ENCODE data around the gene MAP1LC3B2.

Gene MAP1LC3B2

DNA sequence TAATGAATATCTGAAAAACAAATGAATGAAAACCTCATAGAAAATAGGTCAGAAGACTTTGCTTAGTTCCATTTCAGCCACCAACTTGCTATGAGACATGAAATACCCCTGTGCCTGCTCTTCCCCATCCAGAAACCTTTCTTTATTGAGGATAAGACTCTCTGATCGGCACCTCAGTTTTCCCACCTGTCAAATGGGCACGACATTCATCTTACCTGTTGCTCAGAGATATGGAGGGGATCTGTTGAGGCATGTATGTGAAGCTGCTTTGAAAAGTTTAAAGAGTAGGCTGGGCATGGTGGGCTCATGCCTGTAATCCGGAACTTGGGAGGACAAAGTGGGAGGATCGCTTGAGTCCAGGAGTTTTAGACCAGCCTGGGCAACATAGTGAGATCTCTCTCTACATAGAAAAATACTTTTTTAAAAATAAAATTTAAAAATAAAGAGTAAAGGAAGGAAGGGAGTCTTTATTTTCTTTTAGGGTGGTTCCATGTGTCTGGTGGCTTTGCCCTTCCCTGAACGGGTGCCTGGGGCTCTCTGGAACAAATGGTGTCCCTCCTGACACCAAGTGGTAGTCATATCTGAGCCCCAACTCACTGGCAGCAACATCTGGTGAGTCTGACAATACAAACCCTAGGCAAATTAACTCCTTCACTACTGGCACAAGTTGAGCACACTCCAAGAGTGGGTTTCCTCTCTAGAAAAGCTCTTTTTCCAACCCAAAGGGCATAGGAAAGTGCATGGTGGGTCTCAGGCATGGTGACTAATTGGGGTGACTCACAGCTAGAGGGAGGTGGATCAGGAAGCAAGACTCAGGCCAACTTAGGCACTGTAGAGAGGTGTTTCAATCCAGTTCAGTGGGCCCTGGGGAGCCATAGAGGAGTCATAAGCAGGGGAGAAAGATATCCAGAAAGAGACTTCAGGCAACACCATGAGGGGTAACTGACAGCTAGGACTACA lies 42.1 kb downstream of the MAP1LC3B2 start:
- H3K79me2 ChIP-seq (ENCODE audit: insufficient read depth, low read length) = no peaks in the 10 kb centered on the region
- H3K4me2 ChIP-seq (ENCODE audit: low read depth, low read length, poor library complexity, severe bottlenecking) = peak overlapping the region; percentile 8
- no peaks in the 10 kb centered on the region for H3K27me3 ChIP-seq (ENCODE audit: insufficient read depth, low read length, poor library complexity, severe bottlenecking)
- H3K9me3 ChIP-seq (ENCODE audit: insufficient read depth, low read depth, low read length) = no peaks in the 10 kb centered on the region
- H3F3A ChIP-seq (ENCODE audit: low read depth) = no peaks in the 10 kb centered on the region
- H2AFZ ChIP-seq (ENCODE audit: low read length) = 0 out of 2 replicates have a peak overlapping the region, but pooled peaks have one; percentile 67
- H3K36me3 ChIP-seq (ENCODE audit: insufficient read depth, low read length) = no peaks in the 10 kb centered on the region
- peaks cover 25% of the 10 kb centered on the region for H3K4me1 ChIP-seq (ENCODE audit: insufficient read depth, low read length, poor library complexity, severe bottlenecking)
- no peaks in the 10 kb centered on the region for H3K9me2 ChIP-seq (replicated peaks; ENCODE audit: low read depth, low read length)
- peak overlapping the region; percentile 1 for H3K9ac ChIP-seq (ENCODE audit: low read depth, low read length, poor library complexity, severe bottlenecking)
- H3K4me3 ChIP-seq (ENCODE audit: low read length, poor library complexity, severe bottlenecking) = no peak overlapping the region
- TF ChIP-seq, protein P1, sequence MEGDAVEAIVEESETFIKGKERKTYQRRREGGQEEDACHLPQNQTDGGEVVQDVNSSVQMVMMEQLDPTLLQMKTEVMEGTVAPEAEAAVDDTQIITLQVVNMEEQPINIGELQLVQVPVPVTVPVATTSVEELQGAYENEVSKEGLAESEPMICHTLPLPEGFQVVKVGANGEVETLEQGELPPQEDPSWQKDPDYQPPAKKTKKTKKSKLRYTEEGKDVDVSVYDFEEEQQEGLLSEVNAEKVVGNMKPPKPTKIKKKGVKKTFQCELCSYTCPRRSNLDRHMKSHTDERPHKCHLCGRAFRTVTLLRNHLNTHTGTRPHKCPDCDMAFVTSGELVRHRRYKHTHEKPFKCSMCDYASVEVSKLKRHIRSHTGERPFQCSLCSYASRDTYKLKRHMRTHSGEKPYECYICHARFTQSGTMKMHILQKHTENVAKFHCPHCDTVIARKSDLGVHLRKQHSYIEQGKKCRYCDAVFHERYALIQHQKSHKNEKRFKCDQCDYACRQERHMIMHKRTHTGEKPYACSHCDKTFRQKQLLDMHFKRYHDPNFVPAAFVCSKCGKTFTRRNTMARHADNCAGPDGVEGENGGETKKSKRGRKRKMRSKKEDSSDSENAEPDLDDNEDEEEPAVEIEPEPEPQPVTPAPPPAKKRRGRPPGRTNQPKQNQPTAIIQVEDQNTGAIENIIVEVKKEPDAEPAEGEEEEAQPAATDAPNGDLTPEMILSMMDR (conservative IDR thresholded peaks at IDR 0.05; ENCODE audit: low read length) = no peak
- no peak for TF ChIP-seq EZH2phosphoT487 (IDR thresholded peaks at IDR 0.05; ENCODE audit: borderline replicate concordance)
- H4K20me1 ChIP-seq (ENCODE audit: insufficient read depth, low read length, poor library complexity, severe bottlenecking) = no peaks in the 10 kb centered on the region

DNA sequence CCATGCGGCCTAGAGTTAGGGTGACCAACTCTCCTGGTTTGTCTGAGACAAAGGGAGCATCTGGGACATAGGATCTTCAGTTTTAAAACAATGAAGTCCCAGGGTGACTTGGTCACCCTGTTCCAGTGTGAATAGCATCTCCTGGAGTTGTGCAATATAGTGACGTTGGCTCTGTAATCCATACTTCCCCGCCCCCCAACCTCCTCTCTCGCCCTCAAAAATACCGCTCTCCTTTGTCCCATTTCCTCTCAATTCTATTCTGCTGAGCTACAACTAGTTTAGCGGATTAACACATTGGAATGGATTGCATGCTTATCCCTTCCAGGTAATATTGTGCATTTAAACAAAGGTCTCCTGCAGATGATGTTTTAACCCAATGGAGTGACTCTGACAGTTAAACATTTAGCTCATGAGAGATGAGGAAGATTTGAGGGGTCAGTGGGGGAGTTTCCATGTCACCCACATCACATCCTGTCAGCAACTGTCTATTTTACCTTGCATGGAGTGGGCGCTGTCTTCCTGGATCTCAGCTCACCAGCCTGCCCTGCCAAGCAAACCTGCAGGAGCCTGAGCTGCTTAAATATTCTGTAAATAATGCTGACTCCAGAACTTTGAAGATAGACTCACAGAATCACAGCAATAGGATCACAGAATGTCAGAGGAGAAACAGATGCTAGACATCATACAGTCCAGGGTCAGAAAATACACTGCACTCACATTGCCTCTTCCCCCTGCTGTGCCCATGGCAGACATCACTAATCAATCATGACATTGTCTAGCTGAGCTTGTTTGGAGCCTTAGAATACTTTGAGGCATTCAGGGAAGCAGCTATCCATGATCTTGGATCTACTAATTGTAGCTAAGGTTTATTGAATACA lies 43.0 kb downstream of the MAP1LC3B2 start:
- Histone ChIP-seq H3K9me3 (ENCODE audit: insufficient read depth, low read depth, low read length) (no peaks in the 10 kb centered on the region), H3K27me3 (ENCODE audit: insufficient read depth, low read length, poor library complexity, severe bottlenecking) (no peaks in the 10 kb centered on the region), H3K4me3 (ENCODE audit: low read length, poor library complexity, severe bottlenecking) (no peak overlapping the region), H4K20me1 (ENCODE audit: insufficient read depth, low read length, poor library complexity, severe bottlenecking) (no peaks in the 10 kb centered on the region), H3K4me1 (ENCODE audit: insufficient read depth, low read length, poor library complexity, severe bottlenecking) (peaks cover 25% of the 10 kb centered on the region), H3F3A (ENCODE audit: low read depth) (no peaks in the 10 kb centered on the region), H3K9me2 (replicated peaks; ENCODE audit: low read depth, low read length) (no peaks in the 10 kb centered on the region), H2AFZ (ENCODE audit: low read length) (peak overlapping the region; percentile 67), H3K4me2 (ENCODE audit: low read depth, low read length, poor library complexity, severe bottlenecking) (peak overlapping the region; percentile 8), H3K79me2 (ENCODE audit: insufficient read depth, low read length) (no peaks in the 10 kb centered on the region), H3K36me3 (ENCODE audit: insufficient read depth, low read length) (no peaks in the 10 kb centered on the region), H3K9ac (ENCODE audit: low read depth, low read length, poor library complexity, severe bottlenecking) (peak overlapping the region; percentile 1)
- TF ChIP-seq, protein P1 (conservative IDR thresholded peaks at IDR 0.05; ENCODE audit: low read length) = no peak
- TF ChIP-seq EZH2phosphoT487 (IDR thresholded peaks at IDR 0.05; ENCODE audit: borderline replicate concordance) = no peak

DNA sequence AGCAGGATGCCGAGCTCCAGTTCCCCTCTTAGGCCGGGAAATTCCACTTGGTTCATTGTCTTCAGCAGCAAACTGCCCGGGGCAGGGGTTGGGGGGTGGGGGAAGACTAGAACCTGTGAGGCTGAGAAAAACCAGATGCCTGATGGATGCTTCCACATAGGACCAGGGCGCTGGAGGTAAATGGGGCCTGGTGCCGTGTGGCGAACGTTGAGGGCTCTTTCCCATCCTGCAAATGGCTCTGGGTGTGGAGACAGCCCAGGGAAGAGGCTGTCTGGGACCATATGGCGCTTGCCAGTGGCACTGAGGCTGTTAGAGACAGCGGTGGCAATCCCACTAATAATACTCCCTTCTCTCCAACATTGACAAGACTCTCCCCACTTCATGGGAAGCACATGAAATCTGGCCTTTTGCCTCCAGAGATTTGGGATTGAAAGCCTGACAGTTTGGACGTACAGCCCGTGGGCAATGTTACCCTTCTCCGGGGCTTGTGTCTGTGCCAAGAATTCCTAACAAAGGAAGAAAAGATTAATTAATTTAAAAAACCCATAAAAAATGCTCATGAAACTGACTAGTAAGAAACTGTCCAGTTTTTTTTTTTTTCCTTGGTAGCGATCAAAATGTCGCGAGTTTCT lies 44.5 kb downstream of the MAP1LC3B2 start:
- TF ChIP-seq EZH2phosphoT487 (IDR thresholded peaks at IDR 0.05; ENCODE audit: borderline replicate concordance) = no peak
- Histone ChIP-seq H3K79me2 (ENCODE audit: insufficient read depth, low read length) (no peaks in the 10 kb centered on the region), H3K4me2 (ENCODE audit: low read depth, low read length, poor library complexity, severe bottlenecking) (no peak overlapping the region), H3K36me3 (ENCODE audit: insufficient read depth, low read length) (no peaks in the 10 kb centered on the region), H3F3A (ENCODE audit: low read depth) (no peaks in the 10 kb centered on the region), H2AFZ (ENCODE audit: low read length) (no peak overlapping the region), H3K9ac (ENCODE audit: low read depth, low read length, poor library complexity, severe bottlenecking) (no peak overlapping the region), H3K9me2 (replicated peaks; ENCODE audit: low read depth, low read length) (no peaks in the 10 kb centered on the region), H3K4me3 (ENCODE audit: low read length, poor library complexity, severe bottlenecking) (no peak overlapping the region), H4K20me1 (ENCODE audit: insufficient read depth, low read length, poor library complexity, severe bottlenecking) (no peaks in the 10 kb centered on the region), H3K27me3 (ENCODE audit: insufficient read depth, low read length, poor library complexity, severe bottlenecking) (no peaks in the 10 kb centered on the region), H3K4me1 (ENCODE audit: insufficient read depth, low read length, poor library complexity, severe bottlenecking) (peaks cover 17% of the 10 kb centered on the region), H3K9me3 (ENCODE audit: insufficient read depth, low read depth, low read length) (no peaks in the 10 kb centered on the region)

All from Loucy (cell line).